GM19239 (cell line): Measurements from ENCODE around the gene KIF26A.

Experiments used
- DNase-seq: peaks from one replicate; pipeline ENCODE4 v3.0.0; 2011; ENCODE audit warnings: low spot score; ENCODE audit not compliant: insufficient read length
- FAIRE-seq: peaks from 2 replicates; lab custom pipeline; 2011; peaks lifted over from hg19 to GRCh38; lab: Jason Lieb, UNC

The KIF26A gene

DNA sequence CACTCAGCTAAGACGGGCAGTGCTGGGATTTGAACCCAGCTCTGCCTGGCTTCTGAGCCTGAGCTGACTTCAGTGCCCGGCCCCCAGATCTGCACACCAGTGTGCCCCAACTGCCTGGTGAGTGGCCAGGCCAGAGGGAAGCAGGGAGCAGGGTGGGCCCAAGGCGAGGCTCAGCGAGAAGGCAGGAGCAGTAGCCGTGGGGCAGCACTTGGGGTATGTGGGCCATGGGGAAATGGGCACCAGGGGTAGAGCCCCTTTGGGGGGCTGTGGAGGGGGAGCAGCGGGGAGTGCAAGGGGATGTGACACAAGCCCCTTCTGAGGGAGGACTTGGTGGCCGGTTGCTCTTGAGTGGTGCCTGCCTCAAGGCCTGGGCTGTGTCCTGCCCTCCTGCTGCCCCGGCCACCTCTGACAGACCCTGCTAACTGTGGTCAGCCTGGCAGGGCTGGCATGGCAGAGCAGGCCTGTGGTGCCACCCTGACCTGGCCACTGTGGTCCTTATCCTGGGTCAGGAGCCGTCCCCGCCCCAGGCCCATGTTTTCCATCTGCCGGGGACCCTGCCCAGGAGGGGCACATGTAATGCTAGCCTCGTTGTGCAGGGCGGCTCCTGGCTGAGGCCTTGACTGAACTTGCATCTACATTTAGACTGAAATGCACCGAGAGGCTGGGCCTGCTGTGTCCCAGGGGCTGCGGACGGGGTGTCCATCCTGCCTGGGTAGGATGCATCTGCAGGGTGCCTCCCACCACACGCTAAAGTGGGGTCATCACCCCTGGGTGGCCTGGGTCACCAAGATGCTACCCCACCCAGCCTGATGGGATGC, 90.5 kb downstream of the KIF26A start:
- FAIRE-seq (no peak), DNase-seq (no peak)

DNA sequence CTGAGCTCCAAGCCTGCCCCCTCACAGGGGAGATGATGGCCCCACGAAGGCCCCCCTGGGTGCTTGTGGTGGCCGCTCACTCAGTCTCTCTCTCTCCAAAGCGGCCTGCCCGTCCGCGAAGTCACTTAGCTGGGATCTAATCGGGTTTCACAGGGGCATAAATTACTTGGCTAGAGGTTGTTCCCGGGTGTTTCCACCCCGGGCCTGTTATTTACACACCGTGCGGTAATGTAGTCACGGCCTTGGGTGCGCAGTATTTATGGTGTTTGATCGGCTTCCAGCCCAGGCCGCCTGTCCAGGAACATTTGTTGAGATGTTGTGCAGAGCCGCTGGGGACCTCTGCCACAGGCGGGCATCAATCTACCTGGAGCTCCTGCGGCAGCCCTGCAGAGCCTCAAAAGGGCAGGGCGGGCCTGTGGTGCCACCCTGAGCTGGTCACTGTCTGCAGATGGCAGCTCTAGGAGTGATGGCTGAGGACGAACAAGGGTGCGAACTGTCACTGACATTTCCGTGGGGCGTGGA, 91.2 kb downstream of the KIF26A start:
- DNase-seq (no peak), FAIRE-seq (no peak)

DNA sequence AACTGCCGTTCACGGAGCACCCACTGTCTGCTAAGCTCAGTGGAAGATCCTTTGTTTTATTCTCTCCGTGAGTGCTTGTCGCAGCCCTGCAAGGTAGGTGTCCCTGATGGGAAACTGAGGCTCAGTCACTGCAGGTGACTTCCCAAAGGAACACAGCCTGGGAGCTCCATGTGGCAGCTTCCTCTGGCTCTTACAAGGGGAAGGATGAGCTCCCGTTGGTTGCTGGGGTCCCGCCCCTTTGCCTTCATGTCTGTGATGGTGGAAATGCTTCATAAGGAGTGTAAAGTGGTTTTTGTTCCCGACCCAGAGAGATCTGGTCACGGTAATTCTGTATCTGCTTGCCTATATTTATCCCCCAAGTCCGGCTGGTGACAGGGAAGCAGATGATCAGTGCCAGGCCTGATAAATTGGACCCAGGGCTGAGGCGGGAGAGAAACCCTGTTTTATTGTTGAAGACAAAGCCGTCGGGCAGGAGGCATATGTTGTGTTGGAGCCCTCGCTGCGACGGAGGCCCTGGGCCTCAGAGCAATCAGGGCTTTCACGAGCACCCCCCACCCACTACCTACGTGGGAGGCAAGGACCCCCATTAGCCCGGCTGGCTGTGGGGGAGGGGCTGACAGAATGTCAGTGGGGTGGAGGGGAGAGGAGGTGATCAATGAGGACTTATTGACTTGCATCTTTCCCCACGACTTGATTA, 91.9 kb downstream of the KIF26A start:
- FAIRE-seq: no peak
- no peak for DNase-seq
